Activated CD4-positive, CD25-positive, alpha-beta regulatory T cell treated with anti-CD3 and anti-CD28 coated beads, Interleukin-2, amount 50 U/mL, for 16 hours (primary cell): Measurements from ENCODE around the gene ADARB2.
"Not testable (repeated sequence)": the region's sequence is repeated elsewhere in the genome, so short reads cannot be mapped to it uniquely, and the experiment has no call there.

Experiments
- DNase-seq: peaks from one replicate; pipeline ENCODE4 v3.0.0-alpha.2; 2020; ENCODE audit warnings: low read depth, low spot score

Gene ADARB2

GRCh38 chr10:1358860-1359625, 378.3 kb downstream of the ADARB2 start:
- DNase-seq, result no peak

- no peak for DNase-seq
Observed at GRCh38 chr10:1358147-1358546, 379.2 kb downstream of the ADARB2 start.

GRCh38 chr10:1356349-1356748, 381.0 kb downstream of the ADARB2 start:
- no peak for DNase-seq

GRCh38 chr10:1354809-1355710, 382.3 kb downstream of the ADARB2 start:
- DNase-seq, result no peak

- not testable (repeated sequence) for DNase-seq
Observed at GRCh38 chr10:1352296-1352695, 385.0 kb downstream of the ADARB2 start.

- DNase-seq, result no peak
Observed at GRCh38 chr10:1348773-1349050, 388.6 kb downstream of the ADARB2 start.

- no peak for DNase-seq
Observed at GRCh38 chr10:1347962-1348772, 389.2 kb downstream of the ADARB2 start.

- no peak for DNase-seq
Observed at GRCh38 chr10:1347525-1347924, 389.8 kb downstream of the ADARB2 start.

GRCh38 chr10:1346201-1346600, 391.1 kb downstream of the ADARB2 start:
- DNase-seq, result no peak

GRCh38 chr10:1345368-1345767, 392.0 kb downstream of the ADARB2 start:
- DNase-seq, result no peak

GRCh38 chr10:1344846-1345245, 392.5 kb downstream of the ADARB2 start:
- DNase-seq, result no peak

GRCh38 chr10:1344408-1344807, 392.9 kb downstream of the ADARB2 start:
- DNase-seq, result no peak

GRCh38 chr10:1343176-1343575, 394.1 kb downstream of the ADARB2 start:
- no peak for DNase-seq

- not testable (repeated sequence) for DNase-seq
Observed at GRCh38 chr10:1341052-1341451, 396.3 kb downstream of the ADARB2 start.

- no peak for DNase-seq
Observed at GRCh38 chr10:1339396-1339795, 397.9 kb downstream of the ADARB2 start.

- DNase-seq, result no peak
Observed at GRCh38 chr10:1335642-1336041, 401.7 kb downstream of the ADARB2 start.

- DNase-seq, result no peak
Observed at GRCh38 chr10:1333981-1334380, 403.3 kb downstream of the ADARB2 start.

GRCh38 chr10:1331560-1331959, 405.8 kb downstream of the ADARB2 start:
- DNase-seq, result no peak

- DNase-seq, result no peak
Observed at GRCh38 chr10:1329622-1330021, 407.7 kb downstream of the ADARB2 start.

- no peak for DNase-seq
Observed at GRCh38 chr10:1328981-1329614, 408.2 kb downstream of the ADARB2 start.

GRCh38 chr10:1328161-1328823, 409.0 kb downstream of the ADARB2 start:
- no peak for DNase-seq
